MM.1S (cell line): ENCODE results near the gene PMEPA1.

Experiments used
- DNase-seq: peaks from one replicate; pipeline ENCODE4 v3.0.0-alpha.2; 2015
- H2AFZ ChIP-seq: fragments of 300-600 bp; sonication (generic); 2 replicates; pipeline ENCODE4 v1.6.0; 2016; ENCODE audit warnings: antibody characterized with exemption, low read length
- H3F3A ChIP-seq: fragments of 300-600 bp; sonication (generic); 2 replicates; pipeline ENCODE4 v1.6.1; 2016; ENCODE audit warnings: mild to moderate bottlenecking, antibody characterized with exemption, low read length, moderate library complexity, mixed read lengths; ENCODE audit not compliant: insufficient read depth
- H3K27ac ChIP-seq: fragments of 300-600 bp; sonication (generic); 2 replicates; pipeline ENCODE4 v1.5.1; 2016; ENCODE audit warnings: mild to moderate bottlenecking, low read length
- H3K27me3 ChIP-seq: fragments of 300-600 bp; sonication (generic); replicated peaks from 2 replicates; pipeline ENCODE4 v1.6.0; 2016; ENCODE audit warnings: low read length; ENCODE audit not compliant: insufficient read depth
- H3K36me3 ChIP-seq: fragments of 300-600 bp; sonication (generic); replicated peaks from 2 replicates; pipeline ENCODE4 v1.6.1; 2016; ENCODE audit warnings: mild to moderate bottlenecking, low read length, mixed read lengths; ENCODE audit not compliant: insufficient read depth
- H3K4me1 ChIP-seq: fragments of 300-600 bp; sonication (generic); 2 replicates; pipeline ENCODE4 v1.6.1; 2016; ENCODE audit warnings: low read length, mixed read lengths
- H3K4me2 ChIP-seq: fragments of 300-600 bp; sonication (generic); 2 replicates; pipeline ENCODE4 v1.6.0; 2016; ENCODE audit warnings: low read depth, low read length
- H3K4me3 ChIP-seq: fragments of 300-600 bp; sonication (generic); 2 replicates; pipeline ENCODE4 v1.5.1; 2016; ENCODE audit warnings: low read length, mixed read lengths
- H3K79me2 ChIP-seq: fragments of 300-600 bp; sonication (generic); 2 replicates; pipeline ENCODE4 v1.6.1; 2016; ENCODE audit warnings: mixed run types, low read length, mixed read lengths
- H3K9ac ChIP-seq: fragments of 300-600 bp; sonication (generic); 2 replicates; pipeline ENCODE4 v1.6.1; 2016; ENCODE audit warnings: low read length, mixed read lengths
- H3K9me2 ChIP-seq: fragments of 300-600 bp; sonication (generic); replicated peaks from 2 replicates; pipeline ENCODE4 v1.6.1; 2016; ENCODE audit warnings: mild to moderate bottlenecking, low read length, mixed read lengths; ENCODE audit not compliant: insufficient read depth
- H3K9me3 ChIP-seq: fragments of 300-600 bp; sonication (generic); replicated peaks from 2 replicates; pipeline ENCODE4 v1.6.1; 2016; ENCODE audit warnings: mild to moderate bottlenecking, low read length, mixed read lengths; ENCODE audit not compliant: insufficient read depth
- H4K20me1 ChIP-seq: fragments of 300-600 bp; sonication (generic); 2 replicates; pipeline ENCODE4 v1.6.1; 2016; ENCODE audit warnings: mild to moderate bottlenecking, low read length, moderate library complexity, mixed read lengths; ENCODE audit not compliant: insufficient read depth
- EZH2 ChIP-seq: fragments of 300-600 bp; sonication (generic); optimal IDR thresholded peaks from 2 replicates; pipeline ENCODE3; 2017; ENCODE audit warnings: low read depth, mild to moderate bottlenecking, antibody characterized with exemption, low read length, mixed read lengths
- EZH2phosphoT487 ChIP-seq: fragments of 300-600 bp; sonication (generic); IDR thresholded peaks from 2 replicates; pipeline ENCODE4 v1.6.1; 2018; ENCODE audit warnings: antibody characterized with exemption, low read length
- TF ChIP-seq, protein P1 (sequence below): fragments of 300-600 bp; sonication (generic); IDR thresholded peaks from 2 replicates; pipeline ENCODE4 v1.5.1; 2016; ENCODE audit warnings: antibody characterized with exemption, low read length, mixed read lengths

The PMEPA1 gene, protein sequence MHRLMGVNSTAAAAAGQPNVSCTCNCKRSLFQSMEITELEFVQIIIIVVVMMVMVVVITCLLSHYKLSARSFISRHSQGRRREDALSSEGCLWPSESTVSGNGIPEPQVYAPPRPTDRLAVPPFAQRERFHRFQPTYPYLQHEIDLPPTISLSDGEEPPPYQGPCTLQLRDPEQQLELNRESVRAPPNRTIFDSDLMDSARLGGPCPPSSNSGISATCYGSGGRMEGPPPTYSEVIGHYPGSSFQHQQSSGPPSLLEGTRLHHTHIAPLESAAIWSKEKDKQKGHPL

GRCh38 chr20:57709823-57710799 lies at the start of gene PMEPA1:
PMEPA1 (minus strand) TSS chr20:57710015; CDS start chr20:57709582, 433 bp downstream.
- Histone ChIP-seq H3F3A (0 out of 2 replicates have a peak, but pooled peaks cover 10% of the 10 kb centered on the region), H3K4me3 (peak within 1 kb of the TSS; percentile 93), H3K9ac (peak within 1 kb of the TSS; percentile 73), H2AFZ (peak within 1 kb of the TSS; percentile 93), H3K9me3 (no peaks in the 10 kb centered on the region), H3K4me2 (peak within 1 kb of the TSS; percentile 99), H3K79me2 (no peaks in the 10 kb centered on the region), H3K4me1 (no peaks in the 10 kb centered on the region), H3K36me3 (no peaks in the 10 kb centered on the region), H3K9me2 (no peaks in the 10 kb centered on the region), H4K20me1 (no peaks in the 10 kb centered on the region), H3K27ac (peak within 1 kb of the TSS; percentile 22; the same call in 1 of the 2 replicates), H3K27me3 (peaks cover 8% of the 10 kb centered on the region; the same call in 1 of the 2 replicates)
- TF ChIP-seq, protein P1, sequence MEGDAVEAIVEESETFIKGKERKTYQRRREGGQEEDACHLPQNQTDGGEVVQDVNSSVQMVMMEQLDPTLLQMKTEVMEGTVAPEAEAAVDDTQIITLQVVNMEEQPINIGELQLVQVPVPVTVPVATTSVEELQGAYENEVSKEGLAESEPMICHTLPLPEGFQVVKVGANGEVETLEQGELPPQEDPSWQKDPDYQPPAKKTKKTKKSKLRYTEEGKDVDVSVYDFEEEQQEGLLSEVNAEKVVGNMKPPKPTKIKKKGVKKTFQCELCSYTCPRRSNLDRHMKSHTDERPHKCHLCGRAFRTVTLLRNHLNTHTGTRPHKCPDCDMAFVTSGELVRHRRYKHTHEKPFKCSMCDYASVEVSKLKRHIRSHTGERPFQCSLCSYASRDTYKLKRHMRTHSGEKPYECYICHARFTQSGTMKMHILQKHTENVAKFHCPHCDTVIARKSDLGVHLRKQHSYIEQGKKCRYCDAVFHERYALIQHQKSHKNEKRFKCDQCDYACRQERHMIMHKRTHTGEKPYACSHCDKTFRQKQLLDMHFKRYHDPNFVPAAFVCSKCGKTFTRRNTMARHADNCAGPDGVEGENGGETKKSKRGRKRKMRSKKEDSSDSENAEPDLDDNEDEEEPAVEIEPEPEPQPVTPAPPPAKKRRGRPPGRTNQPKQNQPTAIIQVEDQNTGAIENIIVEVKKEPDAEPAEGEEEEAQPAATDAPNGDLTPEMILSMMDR: no peak
- TF ChIP-seq EZH2 (no peak), EZH2phosphoT487 (no peak)
- peak; percentile 93 for DNase-seq

GRCh38 chr20:57757767-57758166 lies 48.0 kb upstream of the PMEPA1 start:
- H3K4me1 ChIP-seq: no peaks in the 10 kb centered on the region
- no peak overlapping the region for H3K4me3 ChIP-seq
- no peak for DNase-seq
- H3K4me2 ChIP-seq: no peak overlapping the region
- no peak overlapping the region for H2AFZ ChIP-seq
- H3K79me2 ChIP-seq: no peaks in the 10 kb centered on the region
- peaks cover 53% of the 10 kb centered on the region for H3K27me3 ChIP-seq
- no peak overlapping the region for H3K27ac ChIP-seq
- H3F3A ChIP-seq: no peaks in the 10 kb centered on the region
- H3K9me3 ChIP-seq: no peaks in the 10 kb centered on the region
- H3K36me3 ChIP-seq: no peaks in the 10 kb centered on the region
- no peak overlapping the region for H3K9ac ChIP-seq
- no peaks in the 10 kb centered on the region for H3K9me2 ChIP-seq
- TF ChIP-seq, protein P1: no peak
- TF ChIP-seq EZH2phosphoT487 (no peak), EZH2 (no peak)
- H4K20me1 ChIP-seq: no peaks in the 10 kb centered on the region

DNA sequence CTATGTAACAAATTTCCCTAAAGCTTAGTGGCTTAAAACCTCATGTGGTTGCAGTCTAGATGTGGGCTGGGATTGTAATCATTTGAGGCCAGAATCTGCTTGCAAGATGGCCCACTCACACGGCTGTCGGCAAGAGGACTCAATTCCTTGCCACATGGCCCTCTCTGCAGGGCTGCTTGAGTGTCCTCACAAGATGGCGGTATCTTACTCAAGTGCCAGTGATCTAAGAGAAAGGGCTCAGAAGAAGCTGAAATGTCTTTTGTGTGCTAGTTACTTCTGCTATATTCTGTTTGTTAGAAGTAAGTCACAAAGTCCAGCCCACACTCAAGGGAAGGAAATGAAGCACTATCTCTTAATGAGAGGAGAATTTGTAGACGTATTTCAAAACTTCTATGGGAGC lies 47.1 kb upstream of the PMEPA1 start:
- no peaks in the 10 kb centered on the region for H4K20me1 ChIP-seq
- H3F3A ChIP-seq: no peaks in the 10 kb centered on the region
- H2AFZ ChIP-seq: no peak overlapping the region
- no peak for DNase-seq
- no peak overlapping the region for H3K9ac ChIP-seq
- H3K4me1 ChIP-seq: no peaks in the 10 kb centered on the region
- peaks cover 55% of the 10 kb centered on the region for H3K27me3 ChIP-seq
- no peaks in the 10 kb centered on the region for H3K9me3 ChIP-seq
- H3K27ac ChIP-seq: no peak overlapping the region
- H3K9me2 ChIP-seq: no peaks in the 10 kb centered on the region
- no peaks in the 10 kb centered on the region for H3K79me2 ChIP-seq
- no peak overlapping the region for H3K4me2 ChIP-seq
- no peak overlapping the region for H3K4me3 ChIP-seq
- no peaks in the 10 kb centered on the region for H3K36me3 ChIP-seq
- no peak for TF ChIP-seq EZH2
- TF ChIP-seq EZH2phosphoT487: no peak
- TF ChIP-seq, protein P1: no peak
